Stimulated activated CD8-positive, alpha-beta memory T cell treated with anti-CD3 and anti-CD28 coated beads, Interleukin-15, amount 100 ng/mL, for 4 hours (primary cell): Measurements from ENCODE around the gene OXLD1.

Experiments used
- DNase-seq, 2 donors: peaks; one replicate each; pipeline ENCODE4 v3.0.0-alpha.2; 2020; ENCODE audit warnings: low read depth in 2 of 2

OXLD1 gene

GRCh38 chr17:81616877-81617276 is 49.5 kb downstream of the OXLD1 start:
- no peak for DNase-seq

- DNase-seq: no peak
These were observed 50.9 kb downstream of the OXLD1 start for GRCh38 chr17:81615401-81615930.
